Astrocyte of the cerebellum (primary cell): Measurements from ENCODE around the gene ARHGAP9.
"Not testable (repeated sequence)": the region's sequence is repeated elsewhere in the genome, so short reads cannot be mapped to it uniquely, and the experiment has no call there.

Source experiments
- DNase-seq: peaks from one replicate; pipeline ENCODE4 v3.0.0-alpha.2; 2011; ENCODE audit warnings: low read depth
- H3K4me3 ChIP-seq: 2 replicates; pipeline ENCODE4 v1.5.1; 2011; ENCODE audit warnings: mild to moderate bottlenecking, low read depth, low read length, moderate library complexity
- in situ Hi-C: cut with HindIII; loops from 2 replicates; pipeline ENCODE4 v1.10.0; 2017; ENCODE audit warnings: low sequenced_read_pairs
- TF ChIP-seq, protein P1 (sequence below): IDR thresholded peaks from 2 replicates; pipeline ENCODE4 v1.5.1; 2012; ENCODE audit warnings: low read length, low read depth, moderate library complexity, mild to moderate bottlenecking; ENCODE audit errors: missing control alignments

ARHGAP9 gene

DNA sequence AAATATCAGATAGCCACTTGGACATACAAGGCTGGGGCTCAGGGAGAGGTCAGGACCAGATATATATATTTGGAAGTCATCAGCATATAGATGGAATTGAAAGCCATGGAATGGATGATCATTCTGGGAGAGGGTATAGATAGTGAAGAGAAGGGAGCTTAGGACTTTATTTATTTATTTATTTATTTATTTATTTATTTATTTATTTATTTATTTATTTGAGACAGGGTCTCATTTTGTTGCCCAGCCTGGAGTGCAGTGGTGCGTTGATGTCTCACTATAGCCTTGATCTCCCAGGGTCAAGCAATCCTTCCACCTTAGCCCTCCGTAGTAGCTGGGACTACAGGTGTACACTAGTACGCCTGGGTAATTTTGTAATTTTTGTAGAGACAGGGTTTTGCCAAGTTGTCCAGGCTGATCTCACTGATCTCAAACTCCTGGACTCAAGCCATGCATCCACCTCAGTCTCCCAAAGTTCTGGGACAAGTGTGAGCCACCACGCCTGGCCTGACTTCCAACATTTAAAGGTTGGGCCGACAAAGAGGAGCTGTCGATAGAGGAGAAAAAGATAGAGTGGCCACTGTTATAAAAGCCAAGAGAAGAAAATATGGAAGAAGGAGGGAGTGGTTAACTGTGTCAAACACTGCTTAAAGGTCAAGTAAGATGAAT is 33.2 kb downstream of the ARHGAP9 start:
- TF ChIP-seq, protein P1, sequence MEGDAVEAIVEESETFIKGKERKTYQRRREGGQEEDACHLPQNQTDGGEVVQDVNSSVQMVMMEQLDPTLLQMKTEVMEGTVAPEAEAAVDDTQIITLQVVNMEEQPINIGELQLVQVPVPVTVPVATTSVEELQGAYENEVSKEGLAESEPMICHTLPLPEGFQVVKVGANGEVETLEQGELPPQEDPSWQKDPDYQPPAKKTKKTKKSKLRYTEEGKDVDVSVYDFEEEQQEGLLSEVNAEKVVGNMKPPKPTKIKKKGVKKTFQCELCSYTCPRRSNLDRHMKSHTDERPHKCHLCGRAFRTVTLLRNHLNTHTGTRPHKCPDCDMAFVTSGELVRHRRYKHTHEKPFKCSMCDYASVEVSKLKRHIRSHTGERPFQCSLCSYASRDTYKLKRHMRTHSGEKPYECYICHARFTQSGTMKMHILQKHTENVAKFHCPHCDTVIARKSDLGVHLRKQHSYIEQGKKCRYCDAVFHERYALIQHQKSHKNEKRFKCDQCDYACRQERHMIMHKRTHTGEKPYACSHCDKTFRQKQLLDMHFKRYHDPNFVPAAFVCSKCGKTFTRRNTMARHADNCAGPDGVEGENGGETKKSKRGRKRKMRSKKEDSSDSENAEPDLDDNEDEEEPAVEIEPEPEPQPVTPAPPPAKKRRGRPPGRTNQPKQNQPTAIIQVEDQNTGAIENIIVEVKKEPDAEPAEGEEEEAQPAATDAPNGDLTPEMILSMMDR: no peak
- DNase-seq: no peak
- H3K4me3 ChIP-seq: no peak overlapping the region
- in situ Hi-C loops: no loop called here

DNA sequence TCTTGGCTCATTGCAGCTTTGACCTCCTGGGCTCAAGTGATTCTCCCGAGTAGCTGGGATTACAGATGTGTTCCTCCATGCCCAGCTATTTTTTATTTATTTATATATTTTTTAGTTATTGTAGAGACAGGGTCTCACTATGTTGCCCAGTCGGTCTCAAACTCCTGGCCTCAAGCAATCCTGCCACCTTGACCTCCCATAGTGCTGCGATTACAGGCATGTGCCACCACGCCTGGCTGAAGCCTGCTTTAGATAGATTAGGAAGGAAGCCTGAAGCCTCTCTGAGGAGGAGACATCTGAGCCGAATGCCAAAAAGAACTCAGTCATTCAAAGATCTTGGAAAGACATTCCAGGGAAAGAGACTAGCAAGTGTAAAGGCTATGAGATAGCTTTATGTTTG is 34.9 kb downstream of the ARHGAP9 start:
- in situ Hi-C loops: no loop called here
- no peak for DNase-seq

DNA sequence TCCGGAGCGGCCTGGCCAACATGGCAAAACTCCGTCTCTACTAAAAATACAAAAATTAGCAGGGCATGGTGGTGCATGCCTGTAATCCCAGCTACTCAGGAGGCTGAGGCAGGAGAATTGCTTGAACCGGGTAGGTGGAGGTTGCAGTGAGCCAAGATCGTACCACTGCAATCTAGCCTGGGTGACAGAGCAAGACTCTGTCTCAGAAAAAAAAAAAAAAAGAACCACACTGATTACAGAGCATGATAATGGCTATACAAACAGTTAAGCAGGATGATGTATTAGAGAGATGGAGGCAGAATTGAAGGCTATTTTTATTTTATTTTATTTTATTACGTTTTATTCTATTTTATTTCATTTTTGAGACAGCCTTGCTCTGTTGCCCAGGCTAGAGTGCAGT is 35.3 kb downstream of the ARHGAP9 start:
- DNase-seq, in situ Hi-C loops, H3K4me3 ChIP-seq: not testable (repeated sequence)

More for the DNA sequence above, 34.9 kb downstream of the ARHGAP9 start:
- TF ChIP-seq, protein P1: no peak
- no peak overlapping the region for H3K4me3 ChIP-seq

DNA sequence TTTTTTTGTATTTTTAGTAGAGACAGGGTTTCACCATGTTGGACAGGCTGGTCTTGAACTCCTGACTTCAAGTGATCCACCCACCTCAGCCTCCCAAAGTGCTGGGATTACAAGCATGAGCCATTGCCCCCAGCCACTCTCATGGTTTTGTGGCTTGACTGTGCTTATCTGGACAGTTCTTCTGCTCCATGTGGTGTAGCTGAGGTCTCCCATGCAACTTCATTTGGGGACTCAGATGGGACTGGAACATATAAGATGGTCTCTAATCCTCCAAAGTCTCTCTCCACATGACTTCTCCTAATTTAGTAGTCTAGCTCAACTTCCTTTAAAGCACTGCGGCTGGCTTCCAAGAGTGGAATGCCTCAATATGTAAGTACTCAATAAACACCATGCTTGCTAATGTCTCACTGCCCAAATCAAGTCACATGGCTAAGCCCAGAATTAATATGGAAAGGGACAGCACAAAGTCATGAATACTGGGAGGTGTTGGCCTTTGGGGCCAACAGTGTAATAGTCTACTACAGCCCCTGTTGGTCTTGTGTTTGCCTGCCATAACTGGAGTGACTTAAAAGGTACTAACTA is 37.7 kb downstream of the ARHGAP9 start:
- TF ChIP-seq, protein P1: no peak
- no peak for DNase-seq
- H3K4me3 ChIP-seq: no peak overlapping the region
- in situ Hi-C loops: no loop called here

DNA sequence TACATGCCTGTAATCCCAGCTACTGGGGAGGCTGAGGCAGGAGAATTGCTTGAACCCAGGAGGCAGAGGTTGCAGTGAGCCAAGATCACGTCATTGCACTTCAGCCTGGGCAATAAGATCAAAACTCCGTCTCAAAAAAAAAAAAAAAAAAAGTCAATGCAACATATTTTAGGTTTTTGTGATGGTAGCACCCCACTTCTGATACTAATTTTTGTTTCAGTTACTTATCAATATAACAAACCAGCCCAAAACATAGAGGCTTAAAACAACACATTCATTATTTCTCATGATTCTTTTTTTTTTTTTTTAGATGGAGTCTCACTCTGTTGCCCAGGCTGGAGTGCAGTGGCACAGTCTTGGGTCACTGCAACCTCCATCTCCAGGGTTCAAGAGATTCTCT is 38.3 kb downstream of the ARHGAP9 start:
- DNase-seq, H3K4me3 ChIP-seq, in situ Hi-C loops: not testable (repeated sequence)

DNA sequence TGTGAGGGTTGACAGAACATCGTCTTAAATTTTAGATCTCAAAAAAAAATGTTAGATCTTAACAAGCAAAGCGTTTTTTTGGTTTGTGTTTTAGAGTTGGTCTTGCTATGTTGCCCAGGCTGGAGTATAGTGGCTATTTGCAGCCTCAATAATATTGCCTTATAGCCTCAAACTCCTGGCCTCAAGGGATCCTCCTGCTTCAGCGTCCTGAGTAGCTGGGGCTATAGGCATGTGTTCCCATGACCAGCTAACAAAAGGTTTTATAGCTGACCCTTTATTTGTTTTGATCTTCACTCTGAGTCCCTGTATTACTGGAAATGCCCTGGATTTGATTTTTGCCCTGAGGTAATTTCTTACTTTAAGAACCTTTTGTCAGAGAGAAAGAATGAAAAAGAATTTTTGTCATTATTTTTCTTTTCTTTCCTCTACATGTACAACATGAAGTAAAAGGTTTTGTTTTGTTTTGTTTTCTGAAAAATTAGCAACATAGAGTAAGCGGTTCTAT is 39.9 kb downstream of the ARHGAP9 start:
- in situ Hi-C loops: no loop called here
- DNase-seq: no peak
- no peak overlapping the region for H3K4me3 ChIP-seq
- TF ChIP-seq, protein P1: no peak

DNA sequence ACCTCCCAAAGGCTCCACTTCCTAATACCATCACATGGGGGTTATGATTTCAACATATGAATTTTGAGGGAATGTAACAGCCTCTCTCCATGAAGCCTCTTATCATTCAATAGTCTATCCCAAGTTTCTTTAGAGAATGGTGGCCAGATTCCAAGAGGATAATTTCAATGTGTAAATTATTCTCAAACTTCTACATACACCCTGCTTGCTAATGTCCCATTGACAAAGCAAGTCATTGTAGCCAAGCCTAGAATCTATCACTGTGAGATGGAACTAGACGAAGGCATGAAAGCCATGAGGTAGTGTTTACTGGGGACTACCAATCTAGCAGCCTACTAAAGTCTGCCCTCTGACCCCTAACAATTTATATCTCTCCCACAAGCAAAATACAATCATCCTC is 41.3 kb downstream of the ARHGAP9 start:
- no peak overlapping the region for H3K4me3 ChIP-seq
- no peak for DNase-seq
- in situ Hi-C loops: no loop called here
- TF ChIP-seq, protein P1: no peak
